ENCODE measurements around the gene IFNA2. TPM values are rescaled to one million over a fixed set of nuclear protein-coding genes. Genes with fewer than 3 reads are reported as not detected.

The IFNA2 gene
- polyA plus RNA-seq, 3 donors = not detected

Other genes starting within 250 kb of the IFNA2 start
- not detected for gene IFNW1, start 243.6 kb downstream of the IFNA2 start, polyA plus RNA-seq (ENCODE audit: insufficient read length in 3 of 3)
- not detected for gene IFNA21, start 218.7 kb downstream of the IFNA2 start, polyA plus RNA-seq (ENCODE audit: insufficient read length in 3 of 3)
- not detected for gene IFNA4, start 197.8 kb downstream of the IFNA2 start, polyA plus RNA-seq (ENCODE audit: insufficient read length in 3 of 3)
- not detected for gene IFNA7, start 183.2 kb downstream of the IFNA2 start, polyA plus RNA-seq (ENCODE audit: insufficient read length in 3 of 3)
- gene IFNA10, start 178.3 kb downstream of the IFNA2 start, polyA plus RNA-seq (ENCODE audit: insufficient read length in 3 of 3) = not detected
- not detected for gene IFNA16, start 168.1 kb downstream of the IFNA2 start, polyA plus RNA-seq (ENCODE audit: insufficient read length in 3 of 3)
- not detected for gene IFNA17, start 157.2 kb downstream of the IFNA2 start, polyA plus RNA-seq (ENCODE audit: insufficient read length in 3 of 3)
- gene IFNA14, start 145.4 kb downstream of the IFNA2 start, polyA plus RNA-seq (ENCODE audit: insufficient read length in 3 of 3) = not detected
- not detected for gene IFNA5, start 80.1 kb downstream of the IFNA2 start, polyA plus RNA-seq (ENCODE audit: insufficient read length in 3 of 3)
- gene KLHL9, start 50.0 kb downstream of the IFNA2 start, polyA plus RNA-seq (ENCODE audit: insufficient read length in 3 of 3) = 10 to 100 TPM; 43.6 to 53.2 (median 48.8) TPM
- gene IFNA6, start 34.5 kb downstream of the IFNA2 start, polyA plus RNA-seq (ENCODE audit: insufficient read length in 3 of 3) = not detected
- not detected for gene IFNA13, start 17.3 kb downstream of the IFNA2 start, polyA plus RNA-seq (ENCODE audit: insufficient read length in 3 of 3)
- gene IFNA8, start 23.7 kb upstream of the IFNA2 start, polyA plus RNA-seq (ENCODE audit: insufficient read length in 3 of 3) = not detected
- gene IFNA1, start 55.0 kb upstream of the IFNA2 start, polyA plus RNA-seq (ENCODE audit: insufficient read length in 3 of 3) = not detected
- under 1 TPM in 2 of 3 donors, not detected in 1; 0.13 to 0.17 TPM for gene IFNE, start 96.9 kb upstream of the IFNA2 start, polyA plus RNA-seq (ENCODE audit: insufficient read length in 3 of 3)

Data from renal cortex interstitium (tissue), 3 donors.